HL-60 (cell line): ENCODE results near the gene COL25A1.

Source experiments
- DNase-seq, 2 experiments: peaks; one replicate each; pipeline ENCODE4 v3.0.0-alpha.2; 2010 to 2020; ENCODE audit warnings: low read depth in 1 of 2, low spot score in 1 of 2
- H3K27ac ChIP-seq: fragments of 250-450 bp; sonication (Bioruptor Pico); replicated peaks from 2 replicates; pipeline ENCODE4 v1.5.1; 2020; ENCODE audit warnings: mild to moderate bottlenecking, moderate library complexity
- H3K27me3 ChIP-seq: fragments of 250-450 bp; sonication (Bioruptor Pico); 2 replicates; pipeline ENCODE4 v1.5.1; 2021; ENCODE audit warnings: mild to moderate bottlenecking, moderate library complexity; ENCODE audit not compliant: insufficient read depth, poor library complexity, severe bottlenecking
- H3K4me3 ChIP-seq: replicated peaks from 2 replicates; pipeline ENCODE4 v1.5.1; 2011; ENCODE audit warnings: mild to moderate bottlenecking, control low read depth, low read length; ENCODE audit not compliant: insufficient read depth
- GABPA ChIP-seq: IDR thresholded peaks from 2 replicates; pipeline ENCODE4 v1.6.1; 2012; ENCODE audit warnings: low read depth
- POLR2AphosphoS5 ChIP-seq: IDR thresholded peaks from 2 replicates; pipeline ENCODE4 v1.6.1; 2012; ENCODE audit warnings: low read depth
- SPI1 ChIP-seq: IDR thresholded peaks from 2 replicates; pipeline ENCODE4 v1.6.1; 2012; ENCODE audit warnings: low read depth, mild to moderate bottlenecking, borderline replicate concordance
- TF ChIP-seq, protein P1 (sequence below): IDR thresholded peaks from 2 replicates; pipeline ENCODE4 v1.6.1; 2012; ENCODE audit warnings: low read depth; ENCODE audit not compliant: insufficient replicate concordance
- TF ChIP-seq, protein P2 (sequence below): IDR thresholded peaks from one replicate; pipeline ENCODE4 v1.5.1; 2011; ENCODE audit warnings: low read length, control low read depth, inconsistent platforms; ENCODE audit not compliant: insufficient read depth

The COL25A1 gene

DNA sequence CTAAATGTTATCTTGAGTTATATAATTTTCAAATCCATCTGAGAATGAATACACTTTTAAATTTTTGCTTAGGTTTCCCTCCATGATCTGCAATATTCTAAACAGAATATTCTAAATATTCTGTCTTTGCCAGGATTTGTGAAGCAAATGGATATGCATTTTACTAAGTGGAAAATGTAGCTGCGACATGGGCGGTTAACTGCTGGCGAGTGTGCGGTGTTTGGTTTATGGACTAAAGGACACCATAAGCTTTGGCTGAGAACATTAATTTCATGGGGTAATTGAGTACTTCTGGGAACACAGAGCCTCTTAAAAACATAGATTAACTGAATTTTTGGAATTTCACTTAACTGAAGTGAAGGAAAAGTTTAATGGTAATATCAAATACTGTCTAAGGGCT is 385.8 kb downstream of the COL25A1 start:
- TF ChIP-seq SPI1 (no peak), GABPA (no peak)
- TF ChIP-seq, protein P1, sequence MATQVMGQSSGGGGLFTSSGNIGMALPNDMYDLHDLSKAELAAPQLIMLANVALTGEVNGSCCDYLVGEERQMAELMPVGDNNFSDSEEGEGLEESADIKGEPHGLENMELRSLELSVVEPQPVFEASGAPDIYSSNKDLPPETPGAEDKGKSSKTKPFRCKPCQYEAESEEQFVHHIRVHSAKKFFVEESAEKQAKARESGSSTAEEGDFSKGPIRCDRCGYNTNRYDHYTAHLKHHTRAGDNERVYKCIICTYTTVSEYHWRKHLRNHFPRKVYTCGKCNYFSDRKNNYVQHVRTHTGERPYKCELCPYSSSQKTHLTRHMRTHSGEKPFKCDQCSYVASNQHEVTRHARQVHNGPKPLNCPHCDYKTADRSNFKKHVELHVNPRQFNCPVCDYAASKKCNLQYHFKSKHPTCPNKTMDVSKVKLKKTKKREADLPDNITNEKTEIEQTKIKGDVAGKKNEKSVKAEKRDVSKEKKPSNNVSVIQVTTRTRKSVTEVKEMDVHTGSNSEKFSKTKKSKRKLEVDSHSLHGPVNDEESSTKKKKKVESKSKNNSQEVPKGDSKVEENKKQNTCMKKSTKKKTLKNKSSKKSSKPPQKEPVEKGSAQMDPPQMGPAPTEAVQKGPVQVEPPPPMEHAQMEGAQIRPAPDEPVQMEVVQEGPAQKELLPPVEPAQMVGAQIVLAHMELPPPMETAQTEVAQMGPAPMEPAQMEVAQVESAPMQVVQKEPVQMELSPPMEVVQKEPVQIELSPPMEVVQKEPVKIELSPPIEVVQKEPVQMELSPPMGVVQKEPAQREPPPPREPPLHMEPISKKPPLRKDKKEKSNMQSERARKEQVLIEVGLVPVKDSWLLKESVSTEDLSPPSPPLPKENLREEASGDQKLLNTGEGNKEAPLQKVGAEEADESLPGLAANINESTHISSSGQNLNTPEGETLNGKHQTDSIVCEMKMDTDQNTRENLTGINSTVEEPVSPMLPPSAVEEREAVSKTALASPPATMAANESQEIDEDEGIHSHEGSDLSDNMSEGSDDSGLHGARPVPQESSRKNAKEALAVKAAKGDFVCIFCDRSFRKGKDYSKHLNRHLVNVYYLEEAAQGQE, result no peak
- Histone ChIP-seq H3K27ac (no peak overlapping the region), H3K4me3 (no peak overlapping the region), H3K27me3 (no peaks in the 10 kb centered on the region)
- DNase-seq, result no peak

DNA sequence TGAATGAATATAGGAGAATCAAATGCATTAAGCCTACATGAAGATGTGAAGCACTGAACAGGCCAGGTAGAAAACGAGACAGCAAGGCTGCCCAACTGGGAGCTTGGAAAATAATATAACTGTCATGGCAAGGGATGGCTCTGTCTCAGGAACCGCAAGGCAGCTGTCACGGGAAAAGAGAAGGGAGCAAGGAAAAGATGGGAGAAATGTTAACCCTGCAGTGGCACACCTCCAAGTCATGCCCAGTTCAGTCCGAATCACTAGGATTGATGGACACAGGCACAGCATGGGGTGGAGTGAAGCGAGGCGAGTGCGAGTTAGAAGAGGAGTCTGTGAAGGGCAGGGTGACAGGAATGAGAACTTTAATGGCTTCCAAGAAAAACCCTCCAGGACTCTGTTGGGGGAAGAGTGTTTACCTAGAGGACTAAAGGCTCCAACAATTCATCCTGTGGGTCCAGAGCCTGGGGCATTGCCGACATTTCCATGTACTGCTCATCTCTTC is 395.5 kb downstream of the COL25A1 start:
- no peak for TF ChIP-seq POLR2AphosphoS5
- no peak for TF ChIP-seq SPI1
- TF ChIP-seq GABPA, result no peak
- TF ChIP-seq, protein P2, sequence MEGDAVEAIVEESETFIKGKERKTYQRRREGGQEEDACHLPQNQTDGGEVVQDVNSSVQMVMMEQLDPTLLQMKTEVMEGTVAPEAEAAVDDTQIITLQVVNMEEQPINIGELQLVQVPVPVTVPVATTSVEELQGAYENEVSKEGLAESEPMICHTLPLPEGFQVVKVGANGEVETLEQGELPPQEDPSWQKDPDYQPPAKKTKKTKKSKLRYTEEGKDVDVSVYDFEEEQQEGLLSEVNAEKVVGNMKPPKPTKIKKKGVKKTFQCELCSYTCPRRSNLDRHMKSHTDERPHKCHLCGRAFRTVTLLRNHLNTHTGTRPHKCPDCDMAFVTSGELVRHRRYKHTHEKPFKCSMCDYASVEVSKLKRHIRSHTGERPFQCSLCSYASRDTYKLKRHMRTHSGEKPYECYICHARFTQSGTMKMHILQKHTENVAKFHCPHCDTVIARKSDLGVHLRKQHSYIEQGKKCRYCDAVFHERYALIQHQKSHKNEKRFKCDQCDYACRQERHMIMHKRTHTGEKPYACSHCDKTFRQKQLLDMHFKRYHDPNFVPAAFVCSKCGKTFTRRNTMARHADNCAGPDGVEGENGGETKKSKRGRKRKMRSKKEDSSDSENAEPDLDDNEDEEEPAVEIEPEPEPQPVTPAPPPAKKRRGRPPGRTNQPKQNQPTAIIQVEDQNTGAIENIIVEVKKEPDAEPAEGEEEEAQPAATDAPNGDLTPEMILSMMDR, result no peak
- TF ChIP-seq, protein P1, result no peak
- H3K4me3 ChIP-seq, result no peak overlapping the region

DNA sequence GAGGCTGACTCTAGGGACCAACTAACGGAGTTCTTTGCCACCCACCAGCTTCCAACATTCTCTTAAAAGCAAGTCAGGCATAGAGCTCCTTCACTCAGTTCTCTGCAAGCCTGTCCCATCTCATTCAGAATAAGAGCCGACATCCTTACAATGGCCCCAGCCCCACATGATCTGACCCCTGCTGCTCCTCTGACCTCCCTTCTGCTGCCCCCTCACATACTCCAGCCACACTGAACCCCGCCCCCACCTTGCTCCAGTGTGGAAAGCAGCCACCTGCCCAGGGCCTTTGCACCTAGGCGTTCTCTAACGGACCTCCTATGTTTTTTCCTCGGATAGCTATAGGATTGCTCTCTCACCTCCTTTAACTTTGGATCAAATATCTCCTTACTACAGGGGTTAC is 396.5 kb downstream of the COL25A1 start:
- TF ChIP-seq POLR2AphosphoS5, result no peak
- no peak for TF ChIP-seq GABPA
- TF ChIP-seq, protein P2, result no peak
- TF ChIP-seq, protein P1, result no peak
- TF ChIP-seq SPI1, result no peak
- no peak overlapping the region for H3K27ac ChIP-seq
- no peak for DNase-seq

More for the DNA sequence above, 395.5 kb downstream of the COL25A1 start:
- Histone ChIP-seq H3K27me3 (no peaks in the 10 kb centered on the region), H3K27ac (no peak overlapping the region)
- no peak for DNase-seq

More for the DNA sequence above, 396.5 kb downstream of the COL25A1 start:
- H3K27me3 ChIP-seq, result no peaks in the 10 kb centered on the region
- no peak overlapping the region for H3K4me3 ChIP-seq
